Activated CD4-positive, alpha-beta T cell treated with anti-CD3 and anti-CD28 coated beads, Interleukin-2, amount 10 ng/mL, durations not matched to agents 7 days and 5 days (primary cell): ENCODE data around the gene PHKA2. TPM values are rescaled to one million over a fixed set of nuclear protein-coding genes. Genes with fewer than 3 reads are reported as not detected.
"Not testable (repeated sequence)": the region's sequence is repeated elsewhere in the genome, so short reads cannot be mapped to it uniquely, and the experiment has no call there.

ENCODE experiments used
- CTCF ChIA-PET: fragments of 350-600 bp; sonication (Branson Sonifier 250); formaldehyde crosslinking; loops from one replicate; lab custom pipeline; 2021; ENCODE audit warnings: antibody characterized with exemption; lab: Charles Lee
- POLR2A ChIA-PET: fragments of 350-600 bp; sonication (Branson Sonifier 250); formaldehyde crosslinking; loops from one replicate; lab custom pipeline; 2021; ENCODE audit warnings: antibody characterized with exemption; lab: Charles Lee
- DNase-seq: peaks from one replicate; pipeline ENCODE4 v3.0.0-alpha.2; 2020
- H3K27ac Mint-ChIP-seq: one replicate; pipeline ENCODE4 v1.8.0; 2021; ENCODE audit warnings: mild to moderate bottlenecking, moderate library complexity, mixed read lengths
- H3K27me3 Mint-ChIP-seq: one replicate; pipeline ENCODE4 v1.8.0; 2021; ENCODE audit warnings: mixed read lengths
- H3K36me3 Mint-ChIP-seq: one replicate; pipeline ENCODE4 v1.8.0; 2021; ENCODE audit warnings: low read depth, mixed read lengths
- H3K4me1 Mint-ChIP-seq: one replicate; pipeline ENCODE4 v1.8.0; 2021; ENCODE audit warnings: mixed read lengths
- H3K4me3 Mint-ChIP-seq: one replicate; pipeline ENCODE4 v1.8.0; 2021; ENCODE audit warnings: mild to moderate bottlenecking, moderate library complexity, mixed read lengths
- H3K9me3 Mint-ChIP-seq: one replicate; pipeline ENCODE4 v1.8.0; 2021; ENCODE audit warnings: mixed read lengths
- total RNA-seq, 2 experiments: library from RNA; stranded (reverse); gene quantifications; one replicate each; pipeline ENCODE4 v1.2.3, GENCODE V29; 2021

Gene PHKA2
- total RNA-seq, 2 experiments from 2014 or later: 27.5 to 27.8 TPM

- no peaks in the 10 kb centered on the region for H3K36me3 Mint-ChIP-seq
- ChIA-PET POLR2A (no interaction called here), CTCF (no interaction called here)
- no peak for DNase-seq
- H3K9me3 Mint-ChIP-seq: no peaks in the 10 kb centered on the region
- H3K4me3 Mint-ChIP-seq: no peak overlapping the region
- no peak overlapping the region for H3K27ac Mint-ChIP-seq
- H3K4me1 Mint-ChIP-seq: peaks cover 11% of the 10 kb centered on the region
- no peaks in the 10 kb centered on the region for H3K27me3 Mint-ChIP-seq
Observed at GRCh38 chrX:18856645-18856997, 127.3 kb downstream of the PHKA2 start.

- ChIA-PET POLR2A (no interaction called here), CTCF (no interaction called here)
- Mint-ChIP-seq H3K27ac (no peak overlapping the region), H3K36me3 (no peaks in the 10 kb centered on the region), H3K4me3 (no peak overlapping the region), H3K9me3 (no peaks in the 10 kb centered on the region), H3K27me3 (no peaks in the 10 kb centered on the region), H3K4me1 (peaks cover 11% of the 10 kb centered on the region)
- DNase-seq: no peak
Observed at GRCh38 chrX:18855919-18856644, 127.8 kb downstream of the PHKA2 start.

GRCh38 chrX:18847901-18848300, 136.0 kb downstream of the PHKA2 start:
- CTCF ChIA-PET, H3K36me3 Mint-ChIP-seq, H3K4me3 Mint-ChIP-seq, POLR2A ChIA-PET, DNase-seq, H3K9me3 Mint-ChIP-seq, H3K27me3 Mint-ChIP-seq, H3K4me1 Mint-ChIP-seq, H3K27ac Mint-ChIP-seq: not testable (repeated sequence)

Other genes starting within 250 kb of the PHKA2 start
- gene ADGRG2, start 138.4 kb upstream of the PHKA2 start, total RNA-seq: not detected